GM13976 (cell line): ENCODE data around the gene GIGYF1.

Experiments
- DNase-seq: peaks from one replicate; pipeline ENCODE4 v3.0.0; 2012; ENCODE audit warnings: low spot score
- CTCF ChIP-seq: IDR thresholded peaks from 2 replicates; pipeline ENCODE4 v1.5.1; 2012; ENCODE audit warnings: borderline replicate concordance, mild to moderate bottlenecking; ENCODE audit not compliant: insufficient read depth; ENCODE audit errors: extremely low read depth, missing control alignments, control extremely low read depth
- in situ Hi-C: fragments of 300-500 bp; cut with MboI; formaldehyde crosslinking; loops from one replicate; pipeline ENCODE4 v1.12.0; 2022; ENCODE audit warnings: low sequenced_read_pairs, mixed read lengths, inconsistent platforms; ENCODE audit not compliant: unreplicated experiment

The GIGYF1 gene

GRCh38 chr7:100694098-100694745 is at the start of gene GIGYF1:
TSS of gene GIGYF1 (minus strand) at chr7:100694250. CDS start at chr7:100688238, 6,012 bp downstream.
- DNase-seq: peak; percentile 89
- in situ Hi-C loops: no loop called here
- no peak for TF ChIP-seq CTCF

GRCh38 chr7:100739934-100740333 is 45.9 kb upstream of the GIGYF1 start:
- DNase-seq: no peak
- in situ Hi-C loops: no loop called here
- no peak for TF ChIP-seq CTCF

- TF ChIP-seq CTCF: no peak
- in situ Hi-C loops: no loop called here
- DNase-seq: no peak
Observed at GRCh38 chr7:100736671-100737070, 42.6 kb upstream of the GIGYF1 start.

- TF ChIP-seq CTCF: no peak
- in situ Hi-C loops: no loop called here
- DNase-seq: no peak
Observed at GRCh38 chr7:100735730-100736129, 41.7 kb upstream of the GIGYF1 start.

GRCh38 chr7:100731937-100732636 is 38.0 kb upstream of the GIGYF1 start:
- TF ChIP-seq CTCF: no peak
- in situ Hi-C loops: no loop called here
- no peak for DNase-seq

- TF ChIP-seq CTCF: no peak
- in situ Hi-C loops: no loop called here
- no peak for DNase-seq
Observed at GRCh38 chr7:100730136-100730800, 36.2 kb upstream of the GIGYF1 start.
